HG02852 (cell line): ENCODE results near the gene ZNF652.
"Not testable (repeated sequence)": the region's sequence is repeated elsewhere in the genome, so short reads cannot be mapped to it uniquely, and the experiment has no call there.

ENCODE experiments used
- ATAC-seq: cut with Tn5 transposase; IDR thresholded peaks from one replicate; pipeline ENCODE4 v1.9.1; 2021; ENCODE audit warnings: mild to moderate bottlenecking, moderate library complexity; ENCODE audit not compliant: unreplicated experiment

The ZNF652 gene

DNA sequence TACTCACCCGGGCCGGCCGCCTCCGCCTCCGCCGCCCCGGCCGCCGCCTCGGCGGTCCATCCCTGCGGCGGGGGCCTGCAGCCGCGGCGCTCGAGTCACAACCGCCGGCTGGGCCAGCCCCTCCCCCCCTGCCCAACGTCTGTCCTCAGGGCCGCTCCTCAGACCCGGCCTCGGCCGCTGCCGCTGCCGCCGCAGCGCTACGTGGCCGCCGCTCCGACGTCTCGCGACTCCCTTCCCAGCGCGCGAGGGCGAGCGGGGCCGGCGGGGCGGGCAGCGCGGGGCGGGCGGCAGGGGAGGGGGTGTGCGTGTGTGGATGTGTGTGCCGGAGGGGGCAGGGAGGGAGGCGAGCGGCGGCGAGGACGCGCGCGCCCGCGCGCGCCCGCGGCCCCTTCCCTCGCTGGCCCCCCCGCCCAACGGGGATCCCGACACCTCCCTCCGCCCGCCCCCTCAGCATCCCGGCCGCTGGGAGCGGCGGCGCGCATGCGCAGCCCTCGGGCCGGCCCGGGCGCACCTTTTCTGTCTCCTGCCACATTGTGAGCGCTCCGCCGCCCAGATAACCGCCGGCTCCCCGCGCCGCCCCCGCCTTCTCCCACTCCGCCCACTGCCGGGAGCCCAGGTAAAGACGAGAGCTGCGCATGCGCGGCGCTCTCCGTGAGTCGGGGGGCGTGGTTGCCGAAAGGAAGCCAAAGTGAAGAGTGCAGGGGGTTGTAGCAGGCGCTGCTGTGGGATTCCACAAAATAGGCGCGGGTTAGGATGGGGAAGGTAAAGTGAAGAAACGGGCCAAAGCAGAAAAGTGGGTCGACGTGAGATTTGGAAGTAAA lies at the start of gene ZNF652:
Gene ZNF652 (minus strand): TSS at position 349 of the 821 bp plus-strand sequence. CDS start 44,525 bp downstream, outside the sequence.
- ATAC-seq, result peak; percentile 53

DNA sequence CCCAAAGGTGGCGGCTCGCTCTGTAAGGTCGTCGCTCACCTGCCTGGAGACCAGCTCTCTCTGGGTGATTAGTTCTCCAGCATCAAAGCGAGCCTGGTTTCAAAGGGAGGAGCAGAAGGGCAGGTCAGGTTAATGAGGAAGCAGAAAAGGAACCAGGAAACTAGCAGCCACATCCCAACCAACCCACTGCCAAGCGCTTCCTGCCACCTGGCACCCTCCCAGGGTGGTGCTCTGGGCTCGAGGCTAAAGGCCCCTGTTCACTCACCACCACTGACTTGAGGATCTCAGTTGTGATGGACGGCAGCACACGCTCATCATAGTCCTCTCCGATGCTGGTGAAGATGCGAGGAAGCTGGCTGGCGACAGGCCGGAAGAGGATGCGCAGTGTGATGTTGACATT lies 47.0 kb upstream of the ZNF652 start:
- ATAC-seq, result no peak

DNA sequence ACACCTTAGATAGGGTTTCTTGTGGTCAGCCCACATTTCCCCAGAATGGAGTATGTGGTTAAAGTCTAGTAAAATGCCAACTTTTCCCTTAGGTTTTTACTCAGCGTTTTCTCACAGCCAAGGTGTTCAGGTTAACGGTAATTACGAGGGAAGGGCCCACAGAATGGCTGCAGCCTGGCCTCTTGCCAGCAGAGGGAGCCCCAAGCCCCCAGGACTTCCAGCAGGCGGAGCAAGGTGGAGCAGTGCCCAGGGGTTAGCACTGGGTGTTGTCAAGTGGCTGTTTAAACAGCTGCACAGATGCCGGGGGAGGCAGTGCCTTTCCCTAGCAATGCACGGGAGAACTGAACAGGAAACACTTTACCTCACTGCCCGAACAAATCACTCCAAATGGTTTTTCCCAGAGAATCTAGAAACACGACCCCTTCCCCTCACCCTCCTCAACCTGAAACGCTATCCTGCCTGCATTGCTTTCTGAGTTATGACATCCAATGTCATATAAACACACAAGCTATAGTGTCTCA lies 46.0 kb upstream of the ZNF652 start:
- peak; percentile 44 for ATAC-seq

DNA sequence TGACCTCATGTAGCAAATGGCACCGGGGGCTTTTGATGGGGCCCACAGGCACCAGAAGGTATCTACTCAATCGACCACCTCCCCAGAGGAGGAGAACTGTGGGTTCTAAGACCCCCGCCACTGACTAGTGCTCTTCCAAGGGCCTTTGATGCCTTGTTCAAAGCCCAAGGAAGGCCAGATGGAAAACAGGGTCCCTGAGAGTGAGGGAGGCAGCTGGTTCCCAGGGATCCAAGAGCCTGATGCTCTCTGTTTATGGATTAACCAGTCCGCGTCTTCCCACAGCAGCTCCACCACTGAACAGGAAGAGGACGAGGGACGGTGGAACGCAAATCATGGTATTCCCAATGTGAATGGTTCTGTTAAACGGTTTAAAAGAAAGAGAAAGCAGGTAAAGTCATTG lies 45.0 kb upstream of the ZNF652 start:
- ATAC-seq, result no peak

DNA sequence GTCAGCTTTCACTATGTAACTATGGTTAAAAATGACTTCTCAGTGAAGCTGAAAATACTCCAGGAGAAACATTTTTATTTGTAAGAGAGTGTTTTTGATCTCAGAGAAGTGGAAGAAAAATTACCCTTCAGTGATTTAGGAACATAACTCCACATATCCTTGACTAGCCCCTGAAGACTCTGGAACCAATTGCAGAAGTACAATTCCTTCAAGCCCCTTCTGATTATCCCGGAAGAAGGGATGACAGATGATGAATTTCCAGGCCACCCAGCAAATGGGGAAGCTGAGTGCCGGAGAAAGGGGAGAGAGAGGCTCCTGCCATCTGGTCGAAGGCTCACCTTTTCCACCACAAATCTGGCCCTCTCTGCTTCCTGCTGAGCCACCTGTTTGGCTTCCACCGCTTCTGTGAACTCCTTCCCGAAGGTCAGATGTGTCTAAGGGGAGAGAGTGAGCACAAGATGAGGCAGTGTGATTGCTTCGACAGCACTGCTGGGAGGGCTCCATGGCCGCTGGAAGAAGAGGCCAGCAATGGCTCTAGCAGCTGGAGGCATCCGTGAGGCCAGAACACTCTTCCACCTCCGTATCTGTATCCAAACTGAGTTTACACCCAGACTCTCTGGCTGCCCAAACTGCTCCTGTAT lies 44.5 kb upstream of the ZNF652 start:
- ATAC-seq, result no peak

DNA sequence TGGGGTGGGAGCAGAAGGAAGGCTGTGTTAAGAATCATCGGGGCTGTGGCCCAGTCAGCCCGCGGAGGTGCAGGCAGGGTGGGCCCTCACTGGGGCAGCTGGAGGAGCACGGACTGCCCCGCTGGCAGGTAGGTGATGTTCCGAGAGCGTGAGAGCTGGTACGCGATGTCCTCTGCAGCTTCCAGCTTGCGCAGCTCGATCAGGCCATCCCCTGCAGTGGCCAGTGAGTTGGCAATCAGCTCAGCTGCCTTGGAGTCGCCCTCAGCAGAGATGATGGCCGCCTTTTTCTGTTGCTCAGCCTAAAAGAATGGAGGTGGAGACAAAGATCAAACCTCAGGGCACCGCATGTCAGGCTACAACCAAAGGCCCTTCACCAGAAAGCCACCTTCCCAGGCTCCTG lies 42.9 kb upstream of the ZNF652 start:
- ATAC-seq, result no peak

DNA sequence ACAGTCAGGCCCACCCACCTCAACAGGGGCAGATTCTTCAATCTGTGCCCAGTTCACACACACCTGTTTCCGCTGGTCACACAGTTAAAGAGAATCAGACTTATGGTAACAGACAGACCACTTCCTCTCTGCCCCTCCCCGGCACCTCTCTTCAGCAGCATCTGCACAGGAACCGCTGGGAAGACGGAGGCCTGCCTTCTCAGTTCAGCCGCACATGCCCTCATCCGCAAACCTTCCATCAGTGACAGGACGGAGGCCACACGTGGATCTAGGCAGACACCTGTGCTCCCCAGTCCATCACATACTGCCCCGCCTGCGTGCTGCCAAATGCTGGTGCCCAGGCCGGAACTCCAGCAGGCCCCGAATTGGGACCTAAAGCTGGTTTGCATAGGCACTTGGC lies 42.3 kb upstream of the ZNF652 start:
- no peak for ATAC-seq

DNA sequence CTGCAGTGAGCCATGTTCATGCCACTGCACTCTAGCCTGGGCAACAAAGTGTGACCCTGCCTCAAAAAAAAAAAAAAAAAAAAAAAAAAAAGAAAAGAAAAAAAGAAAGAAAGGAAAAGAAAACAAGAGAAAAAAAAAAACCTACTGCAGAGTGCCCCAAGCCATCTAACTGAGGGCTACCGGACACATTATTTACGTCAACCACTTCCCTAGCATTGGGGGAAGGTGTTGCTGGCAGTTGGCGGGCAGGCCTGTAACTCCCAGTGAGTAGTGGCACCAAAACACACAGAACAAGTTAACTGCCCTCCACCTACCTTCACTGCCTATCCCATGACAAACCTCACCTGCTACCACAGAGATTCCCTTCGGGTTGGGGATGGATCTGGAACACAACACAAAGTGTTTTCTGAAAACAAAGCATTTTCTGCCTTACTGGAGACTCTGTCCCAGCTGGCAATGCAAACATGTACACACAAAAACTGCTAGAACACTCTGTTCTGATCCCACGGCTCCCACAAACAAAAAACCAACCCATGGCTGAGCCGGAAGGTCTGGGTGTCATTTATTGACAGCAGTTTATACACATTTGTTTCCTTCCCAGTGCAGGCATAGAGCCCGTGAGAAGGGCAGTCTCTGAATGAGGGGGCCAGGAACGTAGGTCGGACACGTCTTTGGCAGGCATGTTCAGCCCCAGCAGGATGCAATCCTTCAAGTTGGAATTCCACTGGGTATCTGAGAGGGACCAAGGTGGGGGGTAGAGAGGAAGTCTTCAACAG lies 41.7 kb upstream of the ZNF652 start:
- ATAC-seq, result no peak

DNA sequence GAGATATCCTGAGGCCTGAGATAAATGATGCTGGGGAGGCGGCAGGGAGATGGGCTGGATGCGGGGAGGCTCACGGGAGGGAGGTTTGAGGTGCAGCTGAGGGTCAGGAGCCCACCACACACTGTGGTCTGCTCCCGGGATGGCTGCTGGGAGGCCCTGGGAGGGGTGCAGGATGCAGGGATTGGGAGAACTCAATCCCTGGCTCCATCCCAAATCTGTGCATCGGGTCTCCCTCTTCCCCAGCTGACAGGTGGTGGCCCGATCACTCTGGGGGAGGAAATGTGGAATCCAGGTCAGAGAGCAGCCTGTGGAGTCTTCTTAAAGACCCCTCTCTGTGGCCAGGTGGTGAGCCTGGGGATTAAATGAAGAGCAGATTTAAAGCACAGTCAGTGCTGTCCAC lies 40.7 kb upstream of the ZNF652 start:
- ATAC-seq, result no peak

DNA sequence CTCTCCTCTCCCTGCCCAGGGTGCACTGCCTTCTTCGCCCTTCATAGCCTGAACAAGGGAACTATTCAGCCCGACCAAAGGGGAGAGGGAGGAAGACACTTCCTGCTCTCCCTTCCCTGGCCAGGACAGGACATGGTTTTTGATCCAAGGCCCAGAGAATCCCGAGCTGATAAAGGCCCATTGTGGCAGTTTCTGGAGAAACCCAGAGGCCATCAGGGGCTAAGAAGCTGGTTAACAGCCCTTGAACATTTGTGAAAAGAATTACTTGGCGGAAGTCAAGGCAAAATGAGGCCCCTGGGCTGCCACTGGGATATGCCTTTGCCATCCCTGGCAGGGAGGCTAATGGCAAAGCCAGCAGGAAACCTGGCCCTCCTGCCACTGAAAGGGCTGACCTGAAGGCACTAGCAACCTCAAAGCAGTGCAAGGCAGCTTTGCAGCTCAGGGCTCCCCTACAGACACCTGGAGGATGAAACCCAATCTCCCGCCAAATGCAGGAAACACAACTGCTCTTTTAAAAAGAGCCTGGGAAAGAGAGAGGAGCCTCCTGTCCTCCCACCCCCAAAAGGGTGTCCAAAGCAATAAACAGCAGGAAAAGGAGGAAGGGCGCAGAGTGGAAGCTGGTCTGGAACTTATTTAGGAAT lies 40.0 kb upstream of the ZNF652 start:
- ATAC-seq, result no peak

DNA sequence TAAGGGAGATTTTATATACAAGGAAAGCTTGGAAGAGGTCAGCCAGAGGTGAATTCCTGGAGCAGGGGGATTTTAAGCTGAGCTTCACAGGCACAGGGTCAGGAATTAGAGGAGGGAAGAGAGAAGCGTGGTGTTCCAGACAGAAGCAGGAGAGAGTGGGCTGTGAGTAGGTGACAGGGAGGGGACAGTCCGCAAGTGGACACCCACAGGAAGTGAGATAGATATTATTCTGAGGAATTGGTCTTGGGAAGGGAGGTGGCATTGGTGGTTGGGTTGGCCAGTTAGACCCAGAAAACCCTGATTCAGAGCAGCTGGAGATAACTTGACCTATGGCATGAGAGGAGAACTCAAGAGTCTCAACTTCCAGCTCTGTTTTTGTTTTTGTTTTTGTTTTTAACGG lies 37.9 kb upstream of the ZNF652 start:
- no peak for ATAC-seq

DNA sequence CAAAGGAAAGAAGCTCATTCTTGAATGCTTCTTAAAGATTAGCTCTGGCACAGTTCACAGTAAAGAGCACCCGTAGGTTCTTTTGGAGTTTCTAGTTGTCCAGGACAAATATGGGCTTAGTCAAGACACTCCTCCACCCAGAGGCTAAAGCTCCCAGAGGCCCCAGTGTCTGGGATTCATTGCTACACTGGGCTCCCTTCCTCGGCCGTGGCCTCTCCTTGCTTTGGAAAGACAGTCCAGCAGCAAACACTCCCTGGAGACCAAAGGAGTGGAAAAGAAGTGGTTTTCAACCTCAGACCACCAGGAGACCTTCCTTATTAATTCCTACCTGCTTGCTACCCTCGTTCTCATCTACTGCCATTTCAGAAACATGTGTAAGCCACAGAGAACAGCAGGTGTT lies 35.5 kb upstream of the ZNF652 start:
- no peak for ATAC-seq

DNA sequence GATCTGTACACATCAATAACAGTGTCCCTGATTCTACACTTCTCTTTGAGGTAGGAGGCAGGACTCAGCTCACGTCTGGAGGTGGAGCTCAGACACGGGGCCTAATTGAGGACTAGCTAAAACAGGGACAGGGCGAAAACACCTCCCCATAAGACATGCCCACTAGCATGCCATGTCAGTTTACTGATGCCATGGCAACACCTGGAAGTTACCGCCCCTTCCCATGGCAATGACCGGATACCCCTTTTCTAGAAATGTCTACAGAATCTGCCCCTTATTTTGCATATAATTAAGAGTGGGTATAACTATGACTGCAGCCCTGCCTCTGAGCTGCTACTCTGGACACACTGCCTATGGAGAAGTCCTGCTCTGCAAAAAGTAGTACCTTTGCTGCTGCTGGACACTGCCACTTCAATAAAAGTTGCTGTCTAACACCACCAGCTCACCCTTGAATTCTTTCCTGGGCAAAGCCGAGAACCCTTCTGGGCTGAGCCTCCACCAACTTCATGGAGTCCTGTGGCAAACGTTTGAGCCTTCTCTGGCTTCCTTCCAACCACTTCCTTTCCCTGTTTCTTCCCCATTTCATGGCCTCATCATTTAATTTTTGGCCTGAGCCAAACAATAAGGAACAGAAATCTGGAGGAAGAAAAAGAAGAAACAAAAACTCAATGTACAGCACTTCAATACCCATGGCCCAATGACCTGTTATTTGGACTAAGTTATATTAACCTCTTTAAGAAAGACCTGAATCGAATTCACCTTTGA lies 31.6 kb upstream of the ZNF652 start:
- no peak for ATAC-seq

DNA sequence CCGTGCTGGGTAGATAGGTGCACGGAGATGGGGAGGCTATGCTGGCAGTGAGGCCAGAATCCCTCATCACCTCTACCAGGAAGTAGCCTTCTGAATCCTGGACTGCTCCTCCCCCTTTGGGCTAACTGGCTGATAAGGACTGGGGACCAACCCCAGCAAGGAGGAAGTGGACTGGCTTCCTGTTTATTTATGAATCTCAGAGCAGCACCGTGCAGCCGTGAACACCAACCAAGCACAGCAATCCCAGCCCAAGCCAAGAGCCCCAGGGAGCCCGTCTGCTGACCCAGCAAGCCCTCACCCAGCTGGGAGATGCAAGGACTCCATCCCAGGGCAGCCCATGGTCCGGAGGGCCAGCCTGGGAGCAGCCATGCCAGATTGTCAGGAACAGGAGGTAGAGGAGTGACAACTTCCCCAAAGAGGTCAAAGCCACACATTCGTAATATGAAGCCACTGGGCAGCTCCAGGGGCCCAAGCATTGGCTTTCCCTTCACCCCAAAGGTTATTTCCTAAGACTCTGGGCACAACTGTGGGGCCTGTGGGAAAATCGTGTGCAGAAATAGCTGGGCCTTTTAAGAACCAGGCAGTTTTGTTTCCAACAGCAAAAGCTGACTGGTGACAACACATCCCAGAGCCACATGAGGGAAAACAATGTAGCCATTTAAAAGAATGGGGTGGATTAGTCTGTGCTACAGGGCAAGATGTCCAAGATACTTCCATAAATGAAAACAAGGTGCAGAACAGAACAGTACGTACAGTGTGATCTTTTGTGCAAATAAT lies 28.7 kb upstream of the ZNF652 start:
- ATAC-seq, result no peak

DNA sequence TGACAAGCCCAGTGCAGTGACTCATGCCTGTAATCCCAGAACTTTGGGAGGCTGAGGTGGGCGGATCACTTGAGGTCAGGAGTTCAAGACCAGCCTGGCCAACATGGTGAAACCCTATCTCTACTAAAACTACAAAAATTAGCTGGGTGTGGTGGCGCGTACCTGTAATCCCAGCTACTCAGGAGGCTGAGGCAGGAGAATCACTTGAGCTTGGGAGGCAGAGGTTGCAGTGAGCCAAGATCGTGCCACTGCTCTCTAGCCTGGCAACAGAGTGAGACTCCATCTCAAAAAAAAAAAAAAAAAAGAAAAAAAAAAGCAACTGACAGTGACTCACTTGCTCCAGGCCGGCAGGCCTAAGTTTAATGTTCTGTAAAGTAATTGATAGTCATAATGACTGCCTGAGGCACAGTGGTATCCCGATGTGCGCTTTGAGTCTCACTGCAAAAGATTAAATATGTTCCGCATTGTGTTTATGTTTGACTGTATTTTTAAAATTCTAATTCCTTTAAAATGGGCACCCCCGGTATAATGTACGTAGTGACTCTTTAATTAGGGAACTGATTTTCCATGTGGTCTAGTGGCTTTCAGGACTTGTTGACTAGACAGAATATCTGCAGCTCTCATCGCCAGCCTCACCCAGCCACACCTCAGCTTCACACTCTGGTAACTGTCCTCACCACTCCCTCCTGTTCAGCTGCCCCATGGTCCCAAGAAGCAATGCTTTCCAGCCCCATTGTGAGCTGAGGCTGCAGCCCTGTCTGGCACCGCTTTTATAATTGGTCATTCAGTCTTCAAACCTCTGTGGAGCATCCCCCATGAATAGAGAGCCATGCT lies 27.7 kb upstream of the ZNF652 start:
- ATAC-seq, result not testable (repeated sequence)

DNA sequence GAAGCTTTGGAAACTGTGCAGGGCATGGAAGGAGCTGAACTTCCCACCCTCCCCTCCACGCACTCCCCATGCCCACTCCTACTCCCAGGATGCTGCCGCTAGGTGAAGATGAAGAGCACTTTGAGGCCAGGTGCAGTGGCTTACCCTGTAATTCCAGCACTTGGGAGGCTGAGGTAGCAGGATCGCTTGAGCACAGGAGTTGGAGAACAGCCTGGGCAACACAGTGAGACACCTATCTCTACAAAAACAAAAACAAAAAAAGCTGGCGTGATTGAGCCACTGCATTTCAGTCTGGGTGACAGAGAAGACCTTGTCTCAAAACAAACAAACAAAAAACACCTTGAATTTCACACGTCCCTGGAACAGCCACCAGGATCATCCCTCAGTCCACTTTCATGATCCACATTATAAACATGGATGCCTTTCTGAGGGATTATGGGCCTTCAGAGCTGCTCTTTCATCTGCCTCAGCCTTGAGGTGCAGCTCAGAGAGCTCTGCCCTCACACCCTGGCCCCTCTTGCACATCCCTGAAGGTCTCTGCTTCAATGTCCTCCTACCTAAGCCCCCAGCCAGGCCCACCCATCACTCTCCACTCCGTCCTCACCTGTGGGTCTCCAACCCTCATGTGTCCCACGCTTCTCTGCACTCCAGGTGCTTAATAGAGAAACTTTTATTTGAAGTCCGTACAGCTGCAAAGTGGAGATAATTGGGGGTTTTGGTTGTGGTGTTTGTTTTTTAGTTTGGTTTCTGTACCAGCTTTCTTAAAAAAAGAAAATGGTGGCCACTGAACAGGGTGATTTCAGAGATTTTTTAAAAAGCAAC lies 26.9 kb upstream of the ZNF652 start:
- ATAC-seq, result no peak

DNA sequence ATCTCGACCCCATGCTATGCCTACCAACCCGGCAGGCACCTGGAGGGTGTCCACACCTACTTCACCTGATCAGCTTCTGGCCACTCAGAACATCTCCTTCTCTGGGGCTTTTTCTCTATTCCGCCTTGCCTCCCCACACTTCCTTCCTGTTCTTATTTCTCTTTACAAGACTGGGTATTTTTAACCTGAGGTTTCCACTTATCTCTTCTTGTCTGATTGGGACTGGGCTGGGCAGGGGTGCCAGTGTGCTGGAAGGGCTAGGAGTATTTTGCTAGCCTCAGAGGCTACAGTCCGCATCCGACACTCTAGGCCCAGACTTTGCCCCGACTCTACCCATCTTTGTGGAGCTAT lies 26.2 kb upstream of the ZNF652 start:
- ATAC-seq, result peak; percentile 55
